ENCODE measurements around the gene CALCB. TPM values are rescaled to one million over a fixed set of nuclear protein-coding genes. Genes with fewer than 3 reads are reported as not detected.

CALCB gene
- total RNA-seq, 1 experiment from 2014 or later = 4.3 TPM

DNA sequence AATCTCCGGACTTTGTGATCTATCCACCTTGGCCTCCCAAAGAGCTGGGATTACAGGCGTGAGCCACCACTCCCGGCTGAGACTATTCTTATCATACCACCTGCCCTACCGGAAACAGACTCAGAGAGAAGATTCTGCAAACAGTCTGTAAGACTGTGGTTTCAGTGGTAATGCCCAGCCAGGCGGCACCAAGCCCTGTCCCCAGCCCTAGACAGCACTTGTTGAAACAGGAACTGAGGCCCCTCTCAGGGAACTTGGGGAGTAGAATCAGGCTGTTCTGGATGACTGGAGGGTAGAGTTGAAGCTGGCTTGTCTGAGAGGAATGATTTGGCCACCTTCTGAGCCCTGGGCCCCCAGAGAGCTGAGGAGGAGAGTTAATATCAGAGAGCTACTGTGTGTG lies 40.0 kb downstream of the CALCB start:
- Mint-ChIP-seq H3K27me3 (ENCODE audit: insufficient read depth, unreplicated experiment) (no peaks in the 10 kb centered on the region), H3K4me1 (ENCODE audit: insufficient read depth, unreplicated experiment) (peaks cover 8% of the 10 kb centered on the region), H3K9me3 (ENCODE audit: unreplicated experiment) (no peaks in the 10 kb centered on the region), H3K27ac (ENCODE audit: low read depth, unreplicated experiment) (no peak overlapping the region), H3K4me3 (ENCODE audit: unreplicated experiment) (no peak overlapping the region), H3K36me3 (ENCODE audit: insufficient read depth, unreplicated experiment) (no peaks in the 10 kb centered on the region)
- no peak for TF ChIP-seq CTCF (IDR thresholded peaks at IDR 0.05; ENCODE audit: unreplicated experiment)
- BruUV-seq (replicated peaks) = no TSS peak
- POLR2A ChIA-PET = no interaction called here
- CTCF ChIA-PET = interaction anchor here (0.6 to 7.0 kb wide), 6 partner anchors 13 to 205 kb away, joined by 3 to 59 read pairs (median 5); no protein-coding TSS in a partner anchor
- intact Hi-C loops (cut with micrococcal nuclease) = no loop called here
- no peak for DNase-seq (ENCODE audit: unreplicated experiment)

GRCh38 chr11:15114501-15115475 lies 41.4 kb downstream of the CALCB start, which contains the start of gene INSC:
Gene INSC (plus strand): TSS chr11:15114923. CDS start chr11:15149175, 34,252 bp downstream.
- no peak for TF ChIP-seq CTCF (IDR thresholded peaks at IDR 0.05; ENCODE audit: unreplicated experiment)
- Mint-ChIP-seq H3K27ac (ENCODE audit: low read depth, unreplicated experiment) (no peak within 1 kb of the TSS), H3K36me3 (ENCODE audit: insufficient read depth, unreplicated experiment) (no peaks in the 10 kb centered on the region), H3K27me3 (ENCODE audit: insufficient read depth, unreplicated experiment) (no peaks in the 10 kb centered on the region), H3K4me1 (ENCODE audit: insufficient read depth, unreplicated experiment) (peaks cover 9% of the 10 kb centered on the region), H3K9me3 (ENCODE audit: unreplicated experiment) (no peaks in the 10 kb centered on the region), H3K4me3 (ENCODE audit: unreplicated experiment) (no peak within 1 kb of the TSS)
- intact Hi-C loops (cut with micrococcal nuclease) = no loop called here
- no peak for DNase-seq (ENCODE audit: unreplicated experiment)
- CTCF ChIA-PET = interaction anchor here (0.8 to 7.0 kb wide), 2 partner anchors 14 to 45 kb away, joined by 5 to 59 read pairs; no protein-coding TSS in a partner anchor
- no TSS peak for BruUV-seq (replicated peaks)
- POLR2A ChIA-PET = no interaction called here

DNA sequence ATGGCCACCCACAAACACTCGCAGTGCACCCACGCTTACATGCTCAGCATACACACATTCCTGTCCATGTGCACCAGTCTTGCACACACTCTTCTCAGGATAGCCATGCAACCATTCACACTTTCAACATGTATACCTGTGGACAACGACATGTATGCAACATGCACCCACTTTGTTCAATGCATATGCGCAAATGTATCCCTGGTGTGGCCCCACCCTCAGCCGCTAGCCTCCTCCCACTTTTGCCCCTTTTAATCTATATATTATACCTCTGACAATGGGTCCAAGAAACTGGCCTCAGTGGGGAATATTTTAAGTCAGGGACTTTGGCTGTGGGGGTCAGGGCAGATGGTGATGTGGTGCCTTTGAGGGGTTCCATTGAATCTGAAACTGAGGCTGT lies 42.3 kb downstream of the CALCB start:
- intact Hi-C loops (cut with micrococcal nuclease) = no loop called here
- H3K9me3 Mint-ChIP-seq (ENCODE audit: unreplicated experiment) = no peaks in the 10 kb centered on the region
- H3K27ac Mint-ChIP-seq (ENCODE audit: low read depth, unreplicated experiment) = no peak overlapping the region
- POLR2A ChIA-PET = no interaction called here
- no peaks in the 10 kb centered on the region for H3K36me3 Mint-ChIP-seq (ENCODE audit: insufficient read depth, unreplicated experiment)
- BruUV-seq (replicated peaks) = no TSS peak
- TF ChIP-seq CTCF (IDR thresholded peaks at IDR 0.05; ENCODE audit: unreplicated experiment) = no peak
- no peak for DNase-seq (ENCODE audit: unreplicated experiment)
- no peak overlapping the region for H3K4me3 Mint-ChIP-seq (ENCODE audit: unreplicated experiment)
- CTCF ChIA-PET = interaction anchor here (0.8 kb wide), 1 partner anchor 44 kb away, joined by 5 read pairs; no protein-coding TSS in a partner anchor
- no peaks in the 10 kb centered on the region for H3K27me3 Mint-ChIP-seq (ENCODE audit: insufficient read depth, unreplicated experiment)
- H3K4me1 Mint-ChIP-seq (ENCODE audit: insufficient read depth, unreplicated experiment) = peaks cover 17% of the 10 kb centered on the region

- Mint-ChIP-seq H3K36me3 (ENCODE audit: insufficient read depth, unreplicated experiment) (no peaks in the 10 kb centered on the region), H3K27me3 (ENCODE audit: insufficient read depth, unreplicated experiment) (no peaks in the 10 kb centered on the region), H3K4me1 (ENCODE audit: insufficient read depth, unreplicated experiment) (peaks cover 25% of the 10 kb centered on the region), H3K9me3 (ENCODE audit: unreplicated experiment) (no peaks in the 10 kb centered on the region), H3K4me3 (ENCODE audit: unreplicated experiment) (no peak overlapping the region), H3K27ac (ENCODE audit: low read depth, unreplicated experiment) (no peak overlapping the region)
- ChIA-PET POLR2A (interaction anchor here (0.7 kb wide), 1 partner anchor 12 kb away, joined by 5 read pairs; no protein-coding TSS in a partner anchor), CTCF (interaction anchor here (0.7 to 2.2 kb wide), 8 partner anchors 8 to 700 kb away, joined by 3 to 11 read pairs (median 6); no protein-coding TSS in a partner anchor)
- no peak for TF ChIP-seq CTCF (IDR thresholded peaks at IDR 0.05; ENCODE audit: unreplicated experiment)
- BruUV-seq (replicated peaks) = no TSS peak
- intact Hi-C loops (cut with micrococcal nuclease) = no loop called here
- no peak for DNase-seq (ENCODE audit: unreplicated experiment)
Observed at GRCh38 chr11:15117751-15118150, 44.4 kb downstream of the CALCB start.
